Stimulated activated naive CD8-positive, alpha-beta T cell treated with anti-CD3 and anti-CD28 coated beads, Interleukin-15, Interleukin-2, amounts not matched to agents 100 U/mL and 50 U/mL, for 24 hours (primary cell): Measurements from ENCODE around the gene EIF1B.

Experiments
- ATAC-seq: fragments of 150-1000 bp; cut with Tn5 transposase; one replicate; pipeline ENCODE4 v1.10.0; 2021
- DNase-seq: peaks from one replicate; pipeline ENCODE4 v3.0.0; 2021

EIF1B gene

DNA sequence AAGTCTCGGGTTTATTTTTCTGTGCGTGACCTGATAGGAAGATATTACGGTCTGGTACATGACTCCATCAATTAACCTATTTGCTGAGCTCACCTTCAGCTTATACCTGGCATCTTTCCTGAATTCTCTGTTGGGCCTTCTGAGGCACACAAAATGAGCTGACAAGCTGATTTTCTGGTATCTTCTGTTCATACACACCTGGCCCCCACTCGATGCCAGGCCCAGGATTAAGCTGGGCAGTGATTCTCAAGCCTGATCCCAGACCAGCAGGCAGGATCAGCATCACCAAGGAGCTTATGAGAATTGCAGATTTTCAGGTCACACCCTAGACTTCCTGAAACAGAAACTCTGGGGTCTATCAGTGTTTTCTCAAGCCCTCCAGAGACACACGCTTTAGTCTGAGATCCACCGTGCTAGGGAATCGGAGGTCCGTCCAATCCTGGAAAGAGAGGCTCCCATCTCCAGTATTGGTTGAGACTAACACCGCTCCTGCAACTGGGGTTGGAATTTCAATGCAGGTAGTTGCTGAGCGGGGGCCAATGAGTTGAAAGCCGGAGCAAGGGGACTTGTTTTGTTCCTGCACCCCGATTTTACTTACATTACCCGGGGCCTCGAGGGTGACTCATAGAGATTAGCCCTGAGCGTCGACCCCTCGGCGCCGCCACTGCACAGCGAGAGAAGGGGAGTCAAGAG is 636 bp upstream of the EIF1B start:
- DNase-seq (peak; percentile 12), ATAC-seq (peak; percentile 0)

DNA sequence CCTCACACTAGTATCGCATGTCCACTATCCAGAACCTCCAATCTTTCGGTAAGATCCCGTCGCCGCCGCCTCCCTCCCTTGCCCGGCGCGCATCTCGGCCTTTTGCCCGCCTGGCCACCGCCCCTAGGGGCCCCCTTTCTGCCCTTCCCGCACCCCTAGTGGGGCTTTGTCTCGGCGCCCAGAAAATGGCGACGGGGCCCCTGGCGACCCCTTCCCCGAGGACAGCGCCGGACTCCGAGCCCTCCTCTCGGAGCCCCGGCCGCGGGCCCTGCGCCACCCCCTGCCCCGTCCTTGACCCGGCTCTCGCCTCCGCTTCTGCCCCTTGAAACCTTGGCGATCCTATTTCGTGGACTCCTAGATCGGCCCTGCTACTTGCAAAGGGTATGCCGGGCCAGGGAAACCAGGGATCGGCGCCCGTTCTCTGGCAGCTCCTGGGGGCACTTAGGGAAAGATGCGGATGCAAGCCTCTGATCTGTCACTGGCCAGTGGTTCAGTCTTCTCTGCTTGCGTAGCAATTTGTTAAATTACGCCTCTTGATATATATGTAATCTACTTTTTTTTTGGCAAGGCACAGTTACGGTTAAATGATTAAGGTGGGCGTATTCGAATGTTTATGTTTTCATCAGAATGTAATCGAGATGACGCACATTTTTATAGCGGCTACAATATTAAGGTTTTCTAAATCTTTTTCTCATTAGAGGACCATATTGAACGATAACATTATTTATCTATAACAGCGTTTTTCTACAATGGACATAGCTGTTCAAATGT is 603 bp downstream of the EIF1B start:
- peak; percentile 9 for ATAC-seq
- peak; percentile 49 for DNase-seq

DNA sequence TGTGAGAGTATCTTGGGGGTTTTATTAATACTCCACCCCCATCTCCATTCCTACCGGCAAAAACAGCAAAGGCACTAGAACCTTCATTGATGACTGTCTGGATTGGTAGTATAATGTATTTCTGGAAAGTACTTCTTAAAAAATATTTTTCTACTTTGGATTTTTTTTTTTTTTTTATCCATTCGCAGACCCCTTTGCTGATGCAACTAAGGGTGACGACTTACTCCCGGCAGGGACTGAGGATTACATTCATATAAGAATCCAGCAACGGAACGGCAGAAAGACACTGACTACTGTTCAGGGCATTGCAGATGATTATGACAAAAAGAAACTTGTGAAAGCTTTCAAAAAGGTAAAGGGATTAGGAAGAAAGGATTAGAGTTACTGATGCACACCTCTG is 1.2 kb downstream of the EIF1B start:
- ATAC-seq: no peak
- DNase-seq: no peak

DNA sequence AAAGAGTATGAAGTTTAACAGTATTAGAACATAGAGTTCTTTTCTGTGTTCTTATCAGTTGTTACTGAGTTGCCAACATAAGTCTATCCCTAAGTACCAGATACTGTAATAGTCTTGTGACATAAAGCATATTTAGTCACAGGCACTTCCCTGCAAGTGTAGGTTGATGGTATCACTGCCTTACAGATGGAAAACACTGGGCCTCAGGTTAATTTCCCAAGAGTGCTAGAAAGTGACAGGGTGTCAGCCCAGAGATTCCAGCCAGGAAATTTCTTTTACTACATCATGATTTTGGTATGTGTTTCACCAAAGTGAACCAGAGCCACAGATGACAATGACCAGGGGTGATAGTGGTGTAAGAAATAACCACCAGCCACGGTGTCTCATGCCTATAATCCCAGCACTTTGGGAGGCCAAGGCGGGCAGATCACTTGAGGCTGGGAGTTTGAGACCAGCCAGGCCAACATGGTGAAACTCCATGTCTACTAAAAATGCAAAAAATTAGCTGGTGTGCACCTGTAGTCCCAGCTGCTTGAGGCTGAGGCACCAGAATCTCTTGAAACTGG is 3.2 kb downstream of the EIF1B start:
- DNase-seq: no peak

DNA sequence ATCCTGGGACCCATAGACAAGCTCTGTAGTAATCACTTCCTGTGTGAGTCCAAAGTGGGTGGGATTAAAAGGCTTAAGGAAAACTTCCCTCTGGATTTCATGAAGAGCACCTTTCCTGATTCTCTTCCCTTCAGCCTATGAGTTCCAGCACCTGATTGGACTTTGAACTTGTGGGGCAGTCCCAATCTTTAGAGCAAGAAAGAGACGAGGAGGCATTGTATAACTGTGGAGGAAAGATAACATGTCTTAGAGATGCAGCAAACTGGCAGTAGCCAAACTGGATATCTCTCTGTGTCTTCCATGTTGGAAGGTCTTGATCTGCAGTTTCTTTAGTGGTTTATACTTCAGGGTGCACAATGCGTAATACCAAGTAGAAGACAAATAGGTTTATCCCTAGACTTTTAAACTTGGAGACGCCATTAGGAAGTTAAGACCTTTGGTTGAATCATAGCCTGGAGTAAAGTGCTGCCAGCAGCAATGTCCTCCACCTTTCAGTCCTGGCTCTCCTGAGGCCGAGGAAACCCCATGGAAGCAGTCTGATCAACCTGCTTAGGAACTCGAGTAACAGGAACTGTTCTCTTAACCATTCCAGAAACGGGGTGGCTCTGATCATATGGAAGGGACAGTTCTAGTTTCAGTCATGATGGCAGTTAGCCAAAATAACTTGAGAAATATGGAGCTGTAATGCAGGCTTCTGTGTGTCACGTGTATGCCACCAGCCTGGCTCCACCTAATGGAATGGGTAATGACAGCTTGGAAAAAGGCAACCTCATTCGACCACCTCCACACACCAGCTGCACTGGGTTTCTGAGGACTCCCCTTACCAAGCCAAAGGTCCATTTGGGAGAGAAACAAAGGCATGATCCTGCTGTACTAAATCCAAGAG is 4.7 kb downstream of the EIF1B start:
- ATAC-seq: no peak
- DNase-seq: no peak

More for the DNA sequence above, 3.2 kb downstream of the EIF1B start:
- ATAC-seq: no peak

DNA sequence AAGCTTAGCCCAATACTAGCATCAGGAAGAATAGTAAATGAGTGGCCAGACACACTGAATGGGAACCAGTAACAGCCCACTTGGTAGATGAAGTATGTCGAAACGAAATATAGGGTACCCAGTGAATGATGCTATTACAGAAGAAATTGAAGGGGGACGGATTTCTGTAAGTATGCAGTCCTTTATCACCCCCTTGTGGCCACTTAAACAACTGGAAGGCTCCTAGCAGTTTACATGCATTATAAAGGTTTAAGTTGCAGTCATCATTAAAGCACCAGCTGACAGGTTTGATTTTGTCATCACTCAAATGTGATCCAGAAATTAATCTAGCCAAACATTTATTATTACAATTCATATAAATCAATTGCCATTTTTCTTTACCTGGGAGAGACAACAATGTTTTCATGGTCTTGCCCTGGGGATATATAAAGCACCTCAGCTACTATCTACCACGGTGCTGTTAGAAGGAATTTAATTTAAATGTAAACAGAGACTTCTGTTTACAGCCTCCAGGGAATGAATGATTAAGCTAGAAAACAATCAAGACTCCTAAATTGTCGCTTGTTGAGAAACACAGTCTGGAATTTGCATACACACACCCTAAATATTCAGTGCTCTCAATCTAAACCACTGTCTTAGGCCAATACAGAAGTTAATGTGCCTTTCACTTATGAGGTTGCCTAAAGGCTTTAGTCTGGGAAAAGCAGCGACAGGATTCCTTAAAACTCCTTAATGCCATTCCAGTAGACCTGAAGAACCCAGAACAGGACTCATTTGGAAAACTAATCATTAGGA is 7.8 kb downstream of the EIF1B start:
- ATAC-seq (peak; percentile 81), DNase-seq (peak; percentile 21)

DNA sequence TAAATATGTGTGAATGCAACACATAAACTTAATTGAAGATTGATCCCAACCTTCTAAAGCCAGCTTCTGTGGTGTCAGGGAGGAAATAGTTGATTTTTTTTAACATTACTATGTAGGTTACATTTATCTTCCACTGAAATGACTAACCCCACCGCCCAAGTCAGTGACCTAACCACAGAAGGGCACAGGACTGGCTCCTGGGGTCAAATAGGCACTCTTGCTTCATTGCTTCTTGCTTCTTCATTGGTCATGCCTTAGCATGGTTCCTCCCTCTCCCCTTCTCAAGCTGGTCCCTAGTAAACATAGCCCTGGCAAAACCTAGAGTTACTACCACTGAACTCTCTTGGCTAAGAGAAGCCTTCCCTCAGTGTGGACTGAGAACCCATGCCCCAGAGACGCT is 12.3 kb downstream of the EIF1B start:
- DNase-seq: no peak
- ATAC-seq: peak; percentile 43

DNA sequence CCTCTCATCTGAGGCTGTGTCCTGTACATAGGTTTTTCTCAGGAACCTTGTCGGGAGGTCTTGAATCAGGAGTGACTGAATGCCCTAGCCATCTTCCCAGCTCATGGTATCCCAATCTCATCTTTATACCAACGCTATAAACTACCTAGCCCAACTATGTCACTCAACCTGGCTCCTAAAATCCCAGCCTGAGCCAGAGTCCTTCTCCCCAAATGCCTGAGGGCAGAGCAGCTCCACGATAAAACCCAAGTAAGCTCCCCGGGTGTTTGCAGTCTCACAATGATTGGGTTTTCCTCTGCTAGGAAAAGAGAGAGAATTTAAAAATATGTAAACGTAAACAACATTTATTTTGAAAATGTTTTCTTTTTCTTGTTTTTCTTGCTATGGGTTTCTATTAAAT is 14.4 kb downstream of the EIF1B start:
- no peak for ATAC-seq

DNA sequence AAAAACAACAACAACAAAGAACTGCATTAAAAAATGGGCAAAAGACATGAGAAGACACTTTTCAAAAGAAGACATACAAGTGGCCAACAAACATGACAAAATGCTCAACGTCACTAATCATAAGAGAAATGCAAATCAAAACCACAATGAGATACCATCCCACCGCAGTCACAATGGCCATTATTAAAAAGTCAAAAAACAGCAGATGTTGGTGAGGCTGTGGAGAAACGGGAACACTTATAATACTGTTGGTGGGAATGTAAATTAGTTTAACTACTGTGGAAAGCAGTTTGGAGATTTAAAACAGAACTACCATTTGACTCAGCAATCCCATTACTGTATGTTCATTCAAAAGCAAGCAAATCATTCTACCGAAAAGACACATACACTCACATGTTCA is 15.1 kb downstream of the EIF1B start:
- DNase-seq (no peak), ATAC-seq (no peak)

More for the DNA sequence above, 14.4 kb downstream of the EIF1B start:
- DNase-seq: no peak

DNA sequence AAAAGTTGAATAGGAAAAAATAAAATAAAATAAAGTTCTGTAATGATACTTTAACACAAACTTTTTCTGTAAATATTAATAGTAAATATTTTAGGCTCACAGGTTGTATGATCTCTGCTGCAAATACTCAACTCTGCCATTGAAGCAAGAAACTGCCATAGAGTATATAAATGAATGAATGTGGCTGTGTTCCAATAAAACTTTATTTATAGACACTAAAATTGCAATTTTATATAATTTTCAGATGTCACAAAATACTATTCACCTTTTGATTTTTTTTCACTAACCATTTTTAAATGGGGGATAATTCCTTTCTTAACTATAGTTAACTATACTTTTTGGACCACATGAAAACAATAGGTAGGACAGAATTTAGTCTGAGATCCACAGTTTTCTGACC is 16.0 kb downstream of the EIF1B start:
- DNase-seq (no peak), ATAC-seq (no peak)

DNA sequence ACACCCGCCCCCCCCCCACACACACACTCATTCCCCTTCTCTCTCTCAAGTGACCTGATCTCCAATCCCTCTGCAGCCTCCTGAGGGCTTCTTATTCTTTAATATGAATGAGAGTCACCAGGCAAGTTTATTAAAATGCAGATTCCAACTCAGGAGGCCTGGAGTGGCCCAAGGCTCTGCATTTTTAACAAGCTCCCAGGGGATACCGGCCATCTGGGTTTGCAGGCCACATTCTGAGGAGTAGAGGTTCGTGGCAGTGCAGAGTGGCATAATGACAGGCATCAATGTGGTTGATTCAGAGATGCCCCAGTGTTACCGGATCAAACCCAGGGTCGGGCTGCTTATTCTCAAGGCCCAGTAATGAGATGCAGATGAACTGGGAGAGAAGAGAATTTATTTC is 18.9 kb downstream of the EIF1B start:
- DNase-seq: no peak
- ATAC-seq: no peak

DNA sequence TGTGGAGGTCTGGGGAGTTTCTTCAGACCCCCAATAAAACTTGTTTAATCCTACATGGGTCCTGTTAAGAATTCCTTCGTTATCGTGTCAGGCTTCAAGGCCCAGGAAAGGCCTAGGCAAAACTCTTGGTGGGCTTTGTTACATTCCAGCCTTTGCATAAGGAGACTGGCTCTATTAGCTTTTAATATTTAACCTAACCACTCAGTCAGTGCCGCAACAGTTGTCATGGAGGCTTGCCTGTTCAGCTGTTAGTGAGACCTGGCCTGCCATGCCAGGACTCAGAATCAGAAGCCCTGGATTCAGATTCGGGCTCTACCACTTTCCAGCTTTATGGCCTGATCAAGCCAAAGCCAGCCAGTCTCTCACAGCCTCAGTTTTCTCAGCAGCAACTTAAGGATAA is 19.6 kb downstream of the EIF1B start:
- DNase-seq: no peak
- ATAC-seq: no peak

DNA sequence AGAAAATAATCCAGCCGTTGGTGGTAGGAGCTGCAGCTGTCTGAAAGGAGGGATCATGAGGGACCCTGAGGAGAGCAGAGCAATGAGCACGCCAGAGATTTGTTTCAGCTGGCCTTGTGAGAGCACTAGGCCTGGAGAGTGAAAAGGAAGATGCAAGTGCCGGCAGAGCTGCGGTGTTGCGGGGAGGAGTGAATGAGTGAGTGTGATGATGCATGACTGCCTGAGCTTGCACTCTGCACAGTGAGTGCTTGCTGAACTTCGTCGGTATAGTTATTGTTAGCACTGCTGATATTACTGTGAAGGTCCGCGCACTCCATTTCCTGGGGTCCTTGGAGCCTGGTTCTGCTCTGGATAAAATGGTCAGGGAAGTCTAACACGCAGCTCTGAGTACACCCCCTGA is 23.2 kb downstream of the EIF1B start:
- no peak for DNase-seq
- no peak for ATAC-seq

DNA sequence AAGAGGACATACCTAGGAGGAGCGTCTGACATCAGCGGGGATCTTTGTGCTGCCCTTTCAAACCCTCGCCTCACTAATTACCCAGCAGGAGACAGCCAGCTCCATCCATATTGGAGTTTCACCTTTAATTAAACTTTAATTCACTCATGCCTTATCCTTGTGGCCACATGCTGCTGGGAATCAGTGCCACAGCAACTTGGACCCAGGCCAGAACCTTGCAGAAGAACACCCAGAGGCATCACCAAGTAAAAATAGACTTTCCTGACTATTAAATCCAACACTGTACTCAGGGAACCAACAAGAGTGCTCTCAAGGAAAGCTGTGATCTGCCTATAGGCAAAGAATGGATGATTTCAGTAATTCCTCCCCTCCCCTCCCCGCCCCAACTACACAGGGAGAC is 23.9 kb downstream of the EIF1B start:
- ATAC-seq: no peak
- DNase-seq: no peak

DNA sequence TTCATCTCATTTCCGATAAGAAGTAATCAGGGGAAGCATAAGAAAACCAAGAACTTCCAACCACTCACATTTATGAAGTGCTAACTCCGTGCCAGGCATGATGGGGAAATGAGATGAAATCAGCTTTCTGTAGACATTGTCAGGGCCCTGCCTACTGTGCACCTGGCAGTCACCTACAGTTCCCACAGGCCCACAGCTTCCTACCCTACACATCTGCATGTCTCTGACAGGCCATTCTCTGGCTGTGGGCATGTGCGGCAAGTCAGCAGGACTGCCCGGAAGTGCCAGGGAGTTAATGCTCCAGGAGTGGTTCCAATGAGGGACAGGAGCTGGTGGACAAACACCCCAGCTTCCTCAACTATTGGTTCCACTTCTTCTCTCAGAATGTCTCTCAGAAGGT is 24.3 kb downstream of the EIF1B start:
- no peak for DNase-seq

DNA sequence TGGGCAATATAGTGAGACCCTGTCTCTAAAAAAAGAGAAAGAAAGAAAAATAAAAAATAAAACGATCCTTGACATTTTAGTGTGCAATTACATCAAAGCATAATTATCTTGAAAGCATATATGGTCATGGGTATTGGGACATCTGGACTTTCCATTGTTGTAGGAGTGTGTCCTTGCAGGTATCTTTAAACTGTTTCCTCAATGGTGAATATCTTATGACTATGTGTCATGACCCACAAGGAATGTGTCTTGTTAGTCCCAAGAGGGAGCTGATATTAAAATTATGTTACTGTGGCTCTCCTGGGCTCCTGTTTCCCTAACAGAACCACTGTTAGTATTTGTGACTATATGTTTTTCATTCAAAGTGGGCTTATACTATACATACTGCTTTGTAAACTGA is 26.6 kb downstream of the EIF1B start:
- no peak for ATAC-seq
- DNase-seq: no peak

More for the DNA sequence above, 24.3 kb downstream of the EIF1B start:
- ATAC-seq: no peak

DNA sequence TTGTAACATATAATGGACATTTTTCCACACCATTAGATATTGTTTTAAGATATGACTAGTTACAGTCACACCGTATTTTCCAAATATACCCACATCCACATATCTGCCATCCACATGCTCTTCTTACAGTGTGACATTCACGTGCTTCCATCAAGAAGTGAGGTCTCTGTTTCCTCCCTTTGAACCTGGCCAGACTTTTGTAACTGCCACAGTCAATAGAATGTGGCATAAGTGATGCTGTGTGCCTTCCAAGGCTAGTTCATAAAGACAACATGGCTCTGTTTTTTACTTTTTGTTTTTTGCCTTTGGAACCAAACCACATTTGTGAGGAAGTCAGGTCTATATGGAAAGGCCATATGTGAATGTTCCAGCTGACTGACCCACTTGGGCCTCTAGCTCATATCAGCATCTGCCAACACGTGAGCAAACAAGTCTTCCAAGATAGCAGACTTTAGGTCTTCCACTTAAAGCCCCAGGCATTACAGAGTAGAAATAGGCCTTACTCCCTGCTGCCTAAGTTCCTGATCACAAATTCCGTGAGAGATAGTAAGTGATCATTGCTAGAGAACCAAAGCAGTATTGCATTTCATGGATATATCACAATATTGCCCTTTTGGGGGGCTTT is 27.1 kb downstream of the EIF1B start:
- no peak for DNase-seq
- ATAC-seq: no peak

DNA sequence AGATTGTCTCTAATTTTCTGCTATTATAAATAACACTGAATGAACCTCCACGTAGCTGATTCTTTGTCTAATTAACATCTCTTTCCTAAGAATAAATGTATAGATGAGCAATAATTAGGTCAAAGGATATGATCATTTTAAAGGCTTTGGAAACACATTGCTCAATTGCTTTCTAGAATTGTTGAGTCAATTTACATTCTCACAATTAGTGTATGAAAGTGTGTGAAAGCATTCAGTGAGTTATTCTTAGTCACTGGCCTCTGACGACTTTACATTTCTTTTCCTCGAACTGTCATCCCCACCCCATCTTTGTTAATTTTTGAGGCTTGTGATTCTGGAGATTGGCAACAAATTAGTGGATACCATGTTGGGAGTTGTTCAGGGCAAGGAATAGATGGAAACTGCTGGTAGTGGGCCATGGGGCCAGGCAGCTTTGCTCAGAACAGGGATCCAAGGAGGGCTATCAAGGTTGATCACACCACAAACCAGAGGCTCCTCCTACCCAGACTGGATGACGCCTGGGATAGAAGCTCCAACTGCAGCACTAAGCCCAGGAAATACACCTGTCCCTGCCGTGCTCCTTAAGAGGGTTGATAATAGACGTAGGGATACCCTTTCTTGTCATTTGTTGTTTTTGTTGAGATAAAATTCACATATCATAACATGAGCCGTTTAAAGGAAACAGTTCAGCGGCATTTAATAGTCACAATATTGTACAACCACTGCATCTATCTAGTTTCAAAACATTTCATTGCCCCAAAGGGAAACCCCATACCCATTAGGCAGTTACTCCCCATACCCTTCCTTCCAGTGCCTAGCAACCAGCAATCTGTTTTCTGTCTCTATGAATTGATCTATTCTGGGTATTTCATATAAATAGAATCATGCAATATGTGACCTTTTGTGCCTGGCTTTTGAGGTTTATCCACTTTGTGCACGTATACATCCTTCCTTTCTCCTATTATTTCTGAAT is 27.9 kb downstream of the EIF1B start:
- ATAC-seq (peak; percentile 80), DNase-seq (no peak)

DNA sequence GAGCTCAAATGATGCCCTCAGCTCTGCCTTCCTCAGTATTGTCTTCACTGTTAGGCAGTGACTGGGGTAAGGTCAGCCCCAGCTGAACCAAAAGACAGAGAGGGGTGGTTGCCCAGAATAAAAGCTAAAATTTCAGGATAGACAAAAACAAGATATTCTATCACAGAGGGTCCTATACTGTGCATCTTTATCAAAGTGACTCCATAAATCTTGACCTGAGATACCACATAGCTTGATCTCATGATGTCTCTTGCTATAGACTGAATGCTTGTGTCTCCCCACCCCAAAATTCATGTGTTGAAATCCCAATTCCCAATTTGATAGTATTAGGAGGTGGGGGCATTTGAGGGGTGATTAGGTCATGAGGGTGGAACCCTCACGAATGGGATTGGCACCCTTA is 30.4 kb downstream of the EIF1B start:
- ATAC-seq (no peak), DNase-seq (no peak)
